ENCODE measurements around the gene CYSLTR1.
"Not testable (repeated sequence)": the region's sequence is repeated elsewhere in the genome, so short reads cannot be mapped to it uniquely, and the experiment has no call there.

Gene CYSLTR1, protein sequence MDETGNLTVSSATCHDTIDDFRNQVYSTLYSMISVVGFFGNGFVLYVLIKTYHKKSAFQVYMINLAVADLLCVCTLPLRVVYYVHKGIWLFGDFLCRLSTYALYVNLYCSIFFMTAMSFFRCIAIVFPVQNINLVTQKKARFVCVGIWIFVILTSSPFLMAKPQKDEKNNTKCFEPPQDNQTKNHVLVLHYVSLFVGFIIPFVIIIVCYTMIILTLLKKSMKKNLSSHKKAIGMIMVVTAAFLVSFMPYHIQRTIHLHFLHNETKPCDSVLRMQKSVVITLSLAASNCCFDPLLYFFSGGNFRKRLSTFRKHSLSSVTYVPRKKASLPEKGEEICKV

GRCh38 chrX:78327370-78328086 is at the start of gene CYSLTR1:
TSS of gene CYSLTR1 (minus strand) at chrX:78327611. CDS start at chrX:78273746, 53,865 bp downstream.
- no peak for DNase-seq

GRCh38 chrX:78377186-78377585 is 49.8 kb upstream of the CYSLTR1 start:
- DNase-seq, result no peak

DNA sequence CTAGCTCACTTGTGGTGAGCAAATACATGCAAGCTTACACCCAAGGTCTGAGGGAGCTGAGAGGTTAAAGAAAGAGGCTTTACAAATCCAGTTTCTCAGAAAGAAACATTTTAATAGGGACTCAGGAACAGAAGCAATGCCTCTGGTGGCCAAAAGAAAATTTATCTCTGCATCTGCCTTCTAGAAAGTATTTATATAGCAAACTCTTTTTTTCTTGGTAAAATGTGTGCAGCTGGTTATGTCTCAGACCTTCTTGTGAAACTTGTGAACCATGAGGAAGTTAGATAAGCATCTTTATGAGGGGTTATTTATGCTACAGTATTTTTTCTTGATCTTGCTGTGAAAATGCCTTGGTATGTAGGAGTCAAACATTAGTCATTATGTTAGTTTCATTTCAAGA is 48.5 kb upstream of the CYSLTR1 start:
- no peak for DNase-seq

- no peak for DNase-seq
Observed at GRCh38 chrX:78366576-78366975, 39.2 kb upstream of the CYSLTR1 start.

- no peak for DNase-seq
Observed at GRCh38 chrX:78357342-78358055, 30.1 kb upstream of the CYSLTR1 start.

- DNase-seq, result no peak
Observed at GRCh38 chrX:78333521-78333920, 6.1 kb upstream of the CYSLTR1 start.

GRCh38 chrX:78331708-78332107 is 4.3 kb upstream of the CYSLTR1 start:
- no peak for DNase-seq

- DNase-seq, result no peak
Observed at GRCh38 chrX:78330540-78330939, 3.1 kb upstream of the CYSLTR1 start.

DNA sequence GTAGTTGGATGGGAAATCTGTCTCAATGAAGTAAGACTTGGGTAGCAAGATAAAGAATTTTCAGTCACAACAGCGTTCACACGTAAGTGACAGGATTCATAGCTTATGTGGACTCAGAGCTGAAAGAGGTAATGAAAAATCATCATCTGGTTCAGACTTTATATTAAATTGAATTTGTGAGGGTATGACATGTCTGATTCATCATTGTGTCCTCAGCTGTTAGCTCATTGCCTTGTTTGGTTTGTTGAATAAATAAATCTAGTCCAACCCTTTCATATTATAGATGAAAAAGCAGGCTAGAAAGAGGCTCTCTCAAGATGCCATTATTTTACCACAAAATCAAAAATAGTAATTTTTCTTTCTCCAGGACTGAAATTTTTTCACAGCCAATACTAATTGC is 2.7 kb upstream of the CYSLTR1 start:
- no peak for DNase-seq

GRCh38 chrX:78329486-78329885 is 2.1 kb upstream of the CYSLTR1 start:
- no peak for DNase-seq

GRCh38 chrX:78326401-78326800 is 1.0 kb downstream of the CYSLTR1 start:
- no peak for DNase-seq

- DNase-seq, result no peak
Observed at GRCh38 chrX:78322863-78323262, 4.5 kb downstream of the CYSLTR1 start.

DNA sequence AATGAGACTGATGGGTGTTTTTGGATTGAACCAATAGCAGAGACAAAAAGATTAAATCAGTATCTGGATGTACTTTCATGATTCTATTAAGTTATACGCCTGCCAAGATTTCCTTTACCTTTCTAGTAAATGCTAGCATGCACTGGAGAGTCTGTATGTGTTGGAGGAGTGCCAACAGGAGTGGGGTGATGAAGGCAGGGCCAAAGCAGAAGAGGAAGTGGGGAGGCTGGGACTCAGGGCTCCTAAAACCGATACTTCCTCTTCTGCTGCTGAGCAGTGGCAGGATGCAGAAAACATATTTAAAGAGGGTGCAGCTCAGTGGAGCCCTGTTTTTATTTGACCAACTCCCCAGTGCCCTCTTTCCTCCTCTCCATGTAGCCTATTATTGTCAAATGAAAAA is 5.6 kb downstream of the CYSLTR1 start:
- DNase-seq, result no peak

DNA sequence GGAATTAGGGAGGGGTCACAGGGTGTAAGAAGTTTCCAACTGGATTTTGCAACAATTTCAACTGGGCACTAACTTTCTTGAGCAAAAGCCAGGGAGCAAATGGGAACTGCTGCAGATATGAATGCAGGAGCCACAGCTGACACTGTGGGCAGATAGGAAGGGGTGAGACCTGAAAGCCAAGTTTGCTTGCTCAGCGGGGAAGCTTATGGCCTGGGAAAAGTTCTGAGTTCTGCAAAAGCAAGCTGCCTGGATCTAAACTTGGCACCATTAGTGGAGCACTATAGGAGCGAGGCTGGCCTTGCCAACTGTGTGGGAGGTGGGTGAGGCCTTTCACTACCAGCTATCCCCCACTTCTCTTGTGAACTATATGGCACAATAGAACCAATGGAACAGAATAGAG is 11.1 kb downstream of the CYSLTR1 start:
- no peak for DNase-seq

DNA sequence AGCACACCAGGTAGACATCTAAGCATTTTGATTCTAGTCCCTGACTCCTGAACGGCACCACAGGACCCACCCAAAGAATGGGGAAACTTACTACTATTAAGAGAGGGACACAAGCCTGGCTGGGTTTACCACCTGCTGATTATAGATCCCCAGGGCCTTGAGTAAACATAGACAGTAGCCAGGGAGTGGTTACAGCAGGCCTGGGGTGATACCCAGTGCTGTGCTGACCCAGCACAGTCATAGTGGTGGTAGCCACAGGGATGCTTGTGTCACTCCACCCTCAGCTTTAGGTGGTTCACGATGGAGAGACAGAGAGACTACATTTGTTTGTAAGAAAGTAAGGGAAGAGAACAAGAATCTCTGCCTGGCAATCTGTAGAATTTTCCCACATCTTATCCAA is 11.7 kb downstream of the CYSLTR1 start:
- no peak for DNase-seq

DNA sequence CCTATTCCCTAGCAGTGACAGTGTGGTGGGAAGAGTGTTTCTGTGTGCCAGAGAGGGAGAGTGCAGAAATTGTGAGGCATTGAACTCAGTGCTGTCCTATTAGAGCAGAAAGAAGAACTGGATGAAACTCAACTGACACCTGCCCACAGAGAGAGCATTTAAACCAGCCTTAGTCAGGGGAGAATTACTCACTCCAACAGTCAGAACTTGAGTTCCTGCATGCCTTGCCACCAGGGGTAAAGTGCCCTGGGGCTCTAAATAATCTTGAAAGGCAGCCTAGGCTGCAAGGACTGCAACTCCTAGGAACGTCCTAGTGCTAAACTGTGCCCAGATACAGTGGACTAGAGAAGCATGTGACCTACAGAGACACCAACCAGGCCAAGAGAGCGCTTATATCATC is 12.8 kb downstream of the CYSLTR1 start:
- DNase-seq, result no peak

GRCh38 chrX:78313526-78313925 is 13.9 kb downstream of the CYSLTR1 start:
- no peak for DNase-seq

DNA sequence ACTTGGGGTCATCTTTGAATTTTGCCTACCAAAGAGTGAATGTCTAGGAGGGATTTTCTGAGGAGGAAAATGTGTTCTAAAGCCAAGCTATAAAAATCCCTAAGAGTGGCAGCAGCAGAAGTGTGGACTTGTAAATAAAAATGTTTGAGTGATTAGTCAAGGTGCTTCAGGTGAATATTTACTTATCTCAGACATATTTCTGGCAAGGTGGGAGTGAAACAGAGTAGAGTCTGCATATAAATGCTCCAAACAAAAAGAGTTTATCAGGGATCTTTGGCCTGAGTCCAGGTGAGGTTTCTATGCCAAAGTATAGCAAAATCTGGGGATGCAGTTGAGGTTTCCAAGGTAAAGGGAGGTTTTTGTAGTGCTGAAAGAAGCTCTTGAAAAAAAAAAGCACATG is 19.7 kb downstream of the CYSLTR1 start:
- no peak for DNase-seq

GRCh38 chrX:78303086-78303485 is 24.3 kb downstream of the CYSLTR1 start:
- DNase-seq, result no peak

DNA sequence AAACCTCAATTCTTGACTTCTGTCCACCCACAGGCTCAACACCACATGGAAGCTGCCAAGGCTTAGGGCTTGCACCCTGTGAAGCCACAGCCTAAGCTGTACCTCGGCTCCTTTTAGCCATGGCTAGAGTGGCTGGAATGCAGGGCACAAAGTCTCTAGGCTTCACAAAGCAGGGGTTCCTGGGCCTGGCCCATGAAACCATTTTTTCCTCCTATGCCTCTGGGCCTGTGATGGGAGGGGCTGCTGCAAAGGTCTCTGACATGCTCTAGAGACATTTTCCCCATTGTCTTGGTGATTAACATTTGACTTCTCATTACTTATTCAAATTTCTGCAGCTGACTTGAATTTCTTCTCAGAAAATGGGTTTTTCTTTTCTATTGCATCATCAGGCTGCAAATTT is 26.5 kb downstream of the CYSLTR1 start:
- DNase-seq, result not testable (repeated sequence)

DNA sequence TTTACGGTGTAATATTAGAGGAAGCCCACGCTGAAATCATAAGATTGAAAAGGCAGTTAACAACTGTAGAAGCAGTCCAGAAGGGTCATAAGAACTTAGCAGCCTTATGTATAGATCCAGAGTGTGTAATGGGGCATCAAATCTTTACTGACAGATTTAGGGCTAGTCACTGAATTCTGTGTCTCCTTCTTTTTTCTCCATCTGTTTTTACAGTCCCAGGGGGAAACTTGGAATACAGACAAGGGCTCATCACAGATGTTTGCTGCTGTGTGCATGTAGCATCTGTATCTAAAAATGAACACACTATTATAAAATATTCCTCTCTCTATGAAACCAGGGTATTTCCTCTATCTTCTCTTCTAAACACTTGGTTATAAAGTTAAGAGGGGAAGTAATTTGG is 43.9 kb downstream of the CYSLTR1 start:
- no peak for DNase-seq

DNA sequence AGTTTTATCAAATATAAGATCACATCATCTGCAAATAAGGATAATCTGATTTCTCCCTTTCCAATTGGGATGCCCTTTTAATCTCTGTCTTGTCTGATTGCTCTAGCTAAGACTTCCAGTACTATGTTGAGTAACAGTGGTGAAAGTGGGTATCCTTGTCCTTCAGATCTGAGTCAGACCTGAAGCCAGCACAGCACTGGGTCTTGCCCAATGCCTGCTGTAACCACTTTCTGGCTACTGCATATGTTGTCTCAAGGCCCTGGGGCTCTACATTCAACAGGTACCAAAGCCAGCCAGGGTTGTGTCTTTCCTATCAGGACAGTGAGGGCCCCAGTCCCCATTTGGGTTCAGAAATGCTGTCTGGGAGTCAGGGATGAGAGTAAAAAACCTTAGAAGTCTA is 90.3 kb downstream of the CYSLTR1 start:
- no peak for DNase-seq

DNA sequence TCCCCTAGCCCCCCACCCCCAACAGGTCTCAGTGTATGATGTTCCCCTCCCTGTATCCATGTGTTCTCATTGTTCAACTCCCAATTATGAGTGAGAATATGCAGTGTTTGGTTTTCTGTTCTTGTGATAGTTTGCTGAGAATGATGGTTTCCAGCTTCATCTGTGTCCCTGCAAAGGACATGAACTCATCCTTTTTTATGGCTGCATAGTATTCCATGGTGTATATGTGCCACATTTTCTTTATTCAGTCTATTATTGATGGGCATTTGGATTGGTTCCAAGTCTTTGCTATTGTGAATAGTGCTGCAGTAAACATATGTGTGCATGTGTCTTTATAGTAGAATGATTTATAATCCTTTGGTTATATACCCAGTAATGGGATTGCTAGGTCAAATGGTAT is 101.4 kb downstream of the CYSLTR1 start:
- DNase-seq, result not testable (repeated sequence)
